Measurements from ENCODE around the gene CLEC2L.

DNA sequence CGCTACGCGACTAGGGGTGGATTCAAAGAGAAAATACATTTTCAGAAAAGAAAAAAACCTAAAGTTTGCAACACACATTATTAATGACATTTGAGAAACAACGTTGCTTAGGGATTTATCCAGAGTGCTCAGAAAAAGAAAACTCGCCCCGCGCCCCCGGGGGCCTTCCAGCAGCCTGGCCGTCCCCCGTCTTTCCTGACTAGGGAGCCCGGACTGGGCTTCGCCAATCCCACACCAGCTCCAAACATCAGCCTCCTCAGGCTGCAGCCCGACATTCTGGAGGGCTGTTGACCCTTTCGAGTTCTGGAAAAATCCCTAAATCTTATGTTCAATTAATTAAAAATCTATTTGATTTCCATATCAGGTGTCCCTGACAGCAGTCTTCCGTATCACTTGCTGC lies 48.6 kb downstream of the CLEC2L start:
- no peak for TF ChIP-seq CTCF (conservative IDR thresholded peaks at IDR 0.05)
- TF ChIP-seq EZH2 (IDR thresholded peaks at IDR 0.05; ENCODE audit: low read depth): no peak

Measured in PC-9 (cell line).